ENCODE results near the gene PTCH2. TPM values are rescaled to one million over a fixed set of nuclear protein-coding genes. Genes with fewer than 3 reads are reported as not detected.
"Not testable (repeated sequence)": the region's sequence is repeated elsewhere in the genome, so short reads cannot be mapped to it uniquely, and the experiment has no call there.

The PTCH2 gene
- total RNA-seq, 1 experiment from 2014 or later = 1.1 TPM

DNA sequence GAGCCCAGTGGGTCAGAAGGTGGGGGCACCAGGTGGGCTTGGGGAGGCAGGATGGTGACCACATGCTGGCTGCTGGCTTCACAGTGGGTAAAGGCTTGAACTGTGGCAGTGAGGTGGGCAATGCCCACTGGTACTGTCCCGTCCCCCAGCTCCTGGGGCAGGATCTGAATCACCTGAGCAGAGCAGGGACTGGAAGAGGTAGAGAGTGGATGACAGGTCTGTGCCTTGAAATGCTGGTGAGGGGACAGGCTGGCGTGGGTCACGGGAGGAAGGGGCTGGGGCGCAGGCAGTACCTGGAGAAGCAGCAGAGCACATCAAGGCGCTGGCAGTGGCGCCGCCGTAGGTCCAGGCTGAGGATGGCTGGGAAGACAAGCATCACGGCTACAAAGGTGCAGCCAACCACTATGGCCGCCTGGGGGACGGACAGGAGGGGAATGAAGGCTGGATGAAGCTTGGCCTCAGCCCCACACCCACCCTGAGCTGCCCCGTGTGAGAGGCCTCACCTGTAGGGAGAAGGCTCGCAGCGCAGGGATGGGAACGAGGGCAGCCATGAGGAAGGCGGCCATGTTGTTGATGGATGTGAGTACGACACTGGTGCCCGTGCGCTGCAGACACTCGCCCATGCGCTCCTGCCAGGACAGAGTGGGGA, 14.9 kb downstream of the PTCH2 start:
- ATAC-seq (peak; percentile 11), DNase-seq (ENCODE audit: low spot score) (no peak)
- ChIA-PET CTCF (interaction anchor here (0.8 to 3.6 kb wide), 11 partner anchors 8 to 472 kb away, joined by 3 to 15 read pairs (median 6); partner anchors contain the start of genes BTBD19 and PTCH2), POLR2A (interaction anchor here (0.6 kb wide), 1 partner anchor 183 kb away, joined by 3 read pairs; the partner anchor contains the start of gene HECTD3)
- H3K27me3 Mint-ChIP-seq (ENCODE audit: low read depth) = no peaks in the 10 kb centered on the region
- TF ChIP-seq ESRRA (CRISPR knock-in tag; IDR thresholded peaks at IDR 0.05; ENCODE audit: borderline replicate concordance) (no peak), EMX1 (CRISPR knock-in tag; IDR thresholded peaks at IDR 0.05) (no peak), TEAD1 (CRISPR knock-in tag; IDR thresholded peaks at IDR 0.05) (no peak), ZNF423 (CRISPR knock-in tag; IDR thresholded peaks at IDR 0.05) (no peak)
- H3K4me1 Mint-ChIP-seq = peaks cover 13% of the 10 kb centered on the region
- H3K36me3 Mint-ChIP-seq = no peaks in the 10 kb centered on the region
- H3K4me3 Mint-ChIP-seq = no peak overlapping the region
- H3K9me3 Mint-ChIP-seq = no peaks in the 10 kb centered on the region
- peak overlapping the region; percentile 57; the same call in 1 of the 2 replicates for H3K27ac Mint-ChIP-seq

DNA sequence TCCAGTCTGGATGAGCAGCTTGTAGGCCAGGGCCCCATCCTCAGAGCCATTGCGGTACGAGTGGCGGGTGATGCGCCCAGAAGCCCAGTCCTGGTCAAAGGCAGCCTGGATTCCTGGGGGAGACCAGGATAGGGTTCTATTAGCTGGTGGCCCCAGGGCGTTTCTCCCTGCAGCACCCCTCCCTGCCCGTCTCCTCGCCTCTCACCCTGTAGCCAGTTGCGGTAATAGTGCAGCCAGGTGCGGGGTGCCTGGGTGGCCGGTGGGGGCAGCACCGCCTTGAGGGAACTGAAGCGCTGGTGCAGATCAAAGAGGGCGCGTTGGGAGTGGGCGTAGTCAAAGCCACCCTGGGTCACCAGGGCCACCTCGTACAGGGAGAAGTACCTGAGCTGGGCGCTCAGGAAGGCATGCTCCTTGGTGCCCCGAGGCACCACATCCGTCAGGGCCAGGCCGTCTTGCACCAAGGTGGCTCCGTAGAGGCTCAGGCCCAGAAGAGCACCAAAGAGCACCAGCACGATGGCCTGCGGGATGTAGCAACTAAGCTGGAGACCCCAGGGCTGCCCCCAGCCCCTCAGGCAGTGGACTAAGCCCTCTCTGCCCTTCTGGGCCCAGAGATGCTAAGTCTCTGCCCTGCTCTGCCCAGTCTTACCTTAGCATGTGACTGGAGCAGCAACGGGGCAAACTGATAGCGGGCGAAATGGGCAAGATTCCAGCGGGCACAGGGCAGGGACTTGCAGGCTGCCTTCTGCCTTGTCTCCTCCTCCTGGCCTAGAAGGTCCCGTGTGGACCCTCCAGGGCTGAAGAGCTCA, 15.7 kb downstream of the PTCH2 start:
- peaks cover 13% of the 10 kb centered on the region for H3K4me1 Mint-ChIP-seq
- ChIA-PET POLR2A (interaction anchor here (0.6 to 1.5 kb wide), 2 partner anchors 14 to 184 kb away, joined by 3 read pairs; partner anchors contain the start of gene HECTD3), CTCF (interaction anchor here (0.8 to 3.6 kb wide), 15 partner anchors 8 to 473 kb away, joined by 3 to 15 read pairs (median 4); partner anchors contain the start of genes BTBD19, EIF2B3, PTCH2 and RNU5D-1)
- DNase-seq (ENCODE audit: low spot score) = peak; percentile 68
- no peaks in the 10 kb centered on the region for H3K9me3 Mint-ChIP-seq
- H3K4me3 Mint-ChIP-seq = no peak overlapping the region
- no peak overlapping the region for H3K27ac Mint-ChIP-seq
- peak; percentile 73 for ATAC-seq
- TF ChIP-seq, protein P1, sequence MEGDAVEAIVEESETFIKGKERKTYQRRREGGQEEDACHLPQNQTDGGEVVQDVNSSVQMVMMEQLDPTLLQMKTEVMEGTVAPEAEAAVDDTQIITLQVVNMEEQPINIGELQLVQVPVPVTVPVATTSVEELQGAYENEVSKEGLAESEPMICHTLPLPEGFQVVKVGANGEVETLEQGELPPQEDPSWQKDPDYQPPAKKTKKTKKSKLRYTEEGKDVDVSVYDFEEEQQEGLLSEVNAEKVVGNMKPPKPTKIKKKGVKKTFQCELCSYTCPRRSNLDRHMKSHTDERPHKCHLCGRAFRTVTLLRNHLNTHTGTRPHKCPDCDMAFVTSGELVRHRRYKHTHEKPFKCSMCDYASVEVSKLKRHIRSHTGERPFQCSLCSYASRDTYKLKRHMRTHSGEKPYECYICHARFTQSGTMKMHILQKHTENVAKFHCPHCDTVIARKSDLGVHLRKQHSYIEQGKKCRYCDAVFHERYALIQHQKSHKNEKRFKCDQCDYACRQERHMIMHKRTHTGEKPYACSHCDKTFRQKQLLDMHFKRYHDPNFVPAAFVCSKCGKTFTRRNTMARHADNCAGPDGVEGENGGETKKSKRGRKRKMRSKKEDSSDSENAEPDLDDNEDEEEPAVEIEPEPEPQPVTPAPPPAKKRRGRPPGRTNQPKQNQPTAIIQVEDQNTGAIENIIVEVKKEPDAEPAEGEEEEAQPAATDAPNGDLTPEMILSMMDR (IDR thresholded peaks at IDR 0.05) = peak; percentile 29; the same call in 1 of the 2 replicates
- TF ChIP-seq GABPB1 (CRISPR knock-in tag; IDR thresholded peaks at IDR 0.05) = 0 out of 2 replicates have a peak, but pooled peaks have one; percentile 53
- no peak for TF ChIP-seq CREB1 (CRISPR knock-in tag; IDR thresholded peaks at IDR 0.05)
- H3K36me3 Mint-ChIP-seq = no peaks in the 10 kb centered on the region
- H3K27me3 Mint-ChIP-seq (ENCODE audit: low read depth) = no peaks in the 10 kb centered on the region

DNA sequence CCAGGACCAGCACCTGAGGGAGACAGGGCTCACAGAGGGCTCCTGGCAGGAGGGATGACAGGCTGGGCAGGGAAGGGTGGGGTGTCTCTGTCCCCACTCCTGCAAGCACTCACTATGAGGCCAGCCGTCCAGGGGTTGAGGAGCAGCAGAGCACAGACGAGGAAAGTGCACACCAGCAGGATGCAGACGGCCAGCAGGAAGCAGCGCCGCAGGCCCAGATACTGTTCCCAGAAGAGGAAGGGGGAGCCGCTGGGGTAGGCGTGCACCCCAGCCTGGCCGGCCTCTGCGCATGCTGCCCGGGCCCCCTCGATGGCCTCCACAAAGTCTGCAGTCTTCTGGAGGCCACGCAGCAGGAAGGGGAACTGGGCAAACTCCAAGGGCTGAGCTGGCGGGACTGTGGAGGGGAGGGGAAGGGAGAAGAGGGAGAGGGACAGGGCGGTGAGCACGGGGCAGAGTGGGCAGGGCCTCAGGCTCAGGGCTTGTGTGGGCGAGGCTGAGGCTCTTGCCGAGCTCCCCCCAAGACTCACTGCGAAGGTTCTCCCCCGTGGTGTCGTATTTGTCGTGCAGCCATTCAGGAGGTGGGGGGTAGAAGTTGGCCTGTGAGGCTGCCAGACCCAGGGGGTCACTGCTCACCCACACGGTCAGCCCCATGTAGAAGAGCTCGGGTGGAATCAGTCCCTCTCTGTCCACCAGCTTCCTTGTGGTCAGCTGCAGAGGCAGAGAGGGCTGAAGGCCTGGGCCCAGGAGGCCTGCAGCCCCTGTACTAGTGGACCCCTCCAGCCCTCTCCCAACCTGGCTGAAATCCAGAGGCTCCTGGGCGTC, 16.5 kb downstream of the PTCH2 start:
- H3K36me3 Mint-ChIP-seq = no peaks in the 10 kb centered on the region
- no peaks in the 10 kb centered on the region for H3K9me3 Mint-ChIP-seq
- ChIA-PET POLR2A (interaction anchor here (1.5 kb wide), 1 partner anchor 13 kb away, joined by 3 read pairs; no protein-coding TSS in a partner anchor), CTCF (interaction anchor here (0.8 to 3.6 kb wide), 15 partner anchors 9 to 474 kb away, joined by 3 to 15 read pairs (median 4); partner anchors contain the start of genes BTBD19, EIF2B3, PTCH2 and RNU5D-1)
- no peaks in the 10 kb centered on the region for H3K27me3 Mint-ChIP-seq (ENCODE audit: low read depth)
- TF ChIP-seq GABPB1 (CRISPR knock-in tag; IDR thresholded peaks at IDR 0.05) (peak; percentile 59; the same call in 1 of the 2 replicates), SP1 (CRISPR knock-in tag; conservative IDR thresholded peaks at IDR 0.05) (no peak)
- H3K27ac Mint-ChIP-seq = no peak overlapping the region
- H3K4me3 Mint-ChIP-seq = no peak overlapping the region
- ATAC-seq (peak; percentile 20), DNase-seq (ENCODE audit: low spot score) (no peak)
- H3K4me1 Mint-ChIP-seq = peaks cover 8% of the 10 kb centered on the region

DNA sequence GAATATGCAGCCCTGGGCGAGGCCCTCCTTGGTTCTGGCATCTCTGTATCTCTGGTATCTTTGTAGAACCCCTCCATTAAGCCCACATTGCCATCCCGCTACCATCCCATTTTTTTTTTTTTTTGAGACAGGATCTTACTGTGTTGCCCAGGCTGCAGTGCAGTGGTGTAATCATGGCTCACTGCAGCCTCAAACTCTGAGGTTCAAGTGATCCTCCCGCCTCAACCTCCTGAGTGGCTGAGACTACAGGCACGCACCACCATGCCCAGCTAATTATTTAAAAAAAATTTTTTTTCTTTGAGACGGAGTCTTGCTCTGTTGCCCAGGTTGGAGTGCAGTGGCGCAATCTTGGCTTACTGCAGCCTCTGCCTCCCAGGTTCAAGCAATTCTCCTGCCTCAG, 18.7 kb downstream of the PTCH2 start:
- H3K4me1 Mint-ChIP-seq = peaks cover 13% of the 10 kb centered on the region
- DNase-seq (ENCODE audit: low spot score); ATAC-seq; H3K9me3 Mint-ChIP-seq; H3K27ac Mint-ChIP-seq; H3K27me3 Mint-ChIP-seq (ENCODE audit: low read depth); H3K4me3 Mint-ChIP-seq; POLR2A ChIA-PET; H3K36me3 Mint-ChIP-seq: not testable (repeated sequence)
- CTCF ChIA-PET = interaction anchor here (1.1 kb wide), 1 partner anchor 40 kb away, joined by 3 read pairs; no protein-coding TSS in a partner anchor

DNA sequence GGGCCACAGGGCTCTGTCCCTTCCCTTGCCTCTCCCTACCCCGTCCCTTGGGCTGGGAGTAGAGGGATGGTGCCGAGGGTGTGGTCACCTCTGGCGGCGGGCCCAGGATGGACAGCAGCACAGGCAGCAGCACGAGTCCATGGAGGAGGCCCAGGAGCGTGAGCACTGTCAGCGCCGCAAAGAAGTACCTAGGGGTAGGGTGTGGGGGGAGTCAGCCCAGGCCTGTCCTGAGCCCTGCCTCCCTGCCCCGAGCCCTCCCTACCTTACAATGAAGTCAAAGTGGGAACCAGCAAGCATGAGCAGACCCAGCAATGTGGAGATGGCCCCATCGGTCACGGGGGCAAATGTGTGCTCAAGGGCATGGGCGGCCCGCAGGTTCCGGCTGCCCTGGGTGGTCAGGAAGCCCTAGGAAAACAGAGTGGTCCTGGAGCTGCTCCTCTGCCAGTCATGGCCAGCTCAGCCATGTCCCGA, 20.0 kb downstream of the PTCH2 start:
- no peak for ATAC-seq
- CTCF ChIA-PET = interaction anchor here (0.8 to 2.8 kb wide), 6 partner anchors 8 to 30 kb away, joined by 3 to 13 read pairs (median 6); partner anchors contain the start of gene PLK3
- TF ChIP-seq JAZF1 (CRISPR knock-in tag; IDR thresholded peaks at IDR 0.05) = no peak
- TF ChIP-seq, protein P2, sequence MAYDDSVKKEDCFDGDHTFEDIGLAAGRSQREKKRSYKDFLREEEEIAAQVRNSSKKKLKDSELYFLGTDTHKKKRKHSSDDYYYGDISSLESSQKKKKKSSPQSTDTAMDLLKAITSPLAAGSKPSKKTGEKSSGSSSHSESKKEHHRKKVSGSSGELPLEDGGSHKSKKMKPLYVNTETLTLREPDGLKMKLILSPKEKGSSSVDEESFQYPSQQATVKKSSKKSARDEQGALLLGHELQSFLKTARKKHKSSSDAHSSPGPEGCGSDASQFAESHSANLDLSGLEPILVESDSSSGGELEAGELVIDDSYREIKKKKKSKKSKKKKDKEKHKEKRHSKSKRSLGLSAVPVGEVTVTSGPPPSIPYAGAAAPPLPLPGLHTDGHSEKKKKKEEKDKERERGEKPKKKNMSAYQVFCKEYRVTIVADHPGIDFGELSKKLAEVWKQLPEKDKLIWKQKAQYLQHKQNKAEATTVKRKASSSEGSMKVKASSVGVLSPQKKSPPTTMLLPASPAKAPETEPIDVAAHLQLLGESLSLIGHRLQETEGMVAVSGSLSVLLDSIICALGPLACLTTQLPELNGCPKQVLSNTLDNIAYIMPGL (CRISPR knock-in tag; IDR thresholded peaks at IDR 0.05) = no peak
- no peak for TF ChIP-seq ELF4 (CRISPR knock-in tag; IDR thresholded peaks at IDR 0.05; ENCODE audit: low read depth)
- TF ChIP-seq, protein P1 (IDR thresholded peaks at IDR 0.05) = no peak
- no peak for TF ChIP-seq NR2C2 (CRISPR knock-in tag; IDR thresholded peaks at IDR 0.05)
- TF ChIP-seq OVOL2 (CRISPR knock-in tag; IDR thresholded peaks at IDR 0.05; ENCODE audit: borderline replicate concordance) = no peak

More for the DNA sequence above, 20.0 kb downstream of the PTCH2 start:
- no peaks in the 10 kb centered on the region for H3K36me3 Mint-ChIP-seq
- H3K4me1 Mint-ChIP-seq = peaks cover 19% of the 10 kb centered on the region
- H3K4me3 Mint-ChIP-seq = no peak overlapping the region
- no peaks in the 10 kb centered on the region for H3K9me3 Mint-ChIP-seq
- H3K27me3 Mint-ChIP-seq (ENCODE audit: low read depth) = no peaks in the 10 kb centered on the region
- H3K27ac Mint-ChIP-seq = no peak overlapping the region
- no peak for DNase-seq (ENCODE audit: low spot score)
- POLR2A ChIA-PET = interaction anchor here (0.8 kb wide), 1 partner anchor 48 kb away, joined by 3 read pairs; the partner anchor contains the start of gene RPS8

Measured in WTC11 (cell line).